K562 (cell line): Measurements from ENCODE around the gene OTOG. TPM values are rescaled to one million over a fixed set of nuclear protein-coding genes. Genes with fewer than 3 reads are reported as not detected.

Experiments used
- ATAC-seq: fragments of 200-7000 bp; cut with Tn5 transposase; 3 replicates; pipeline ENCODE4 v1.9.1; 2020; ENCODE audit warnings: moderate library complexity
- BruUV-seq: library from RNA; stranded (reverse); fragments of 400-500 nt; replicated peaks from 2 replicates; lab custom pipeline; 2021; lab: Mats Ljungman, UMichigan
- CTCF ChIA-PET: fragments of 300-600 bp; formaldehyde crosslinking; extraction: SDS; loops from one replicate; lab custom pipeline; 2021; ENCODE audit warnings: low intra/inter-chr PET ratio; lab: Yijun Ruan, JAX
- POLR2A ChIA-PET: fragments of 300-600, 350-650 bp; sonication (Branson Sonifier 250); formaldehyde crosslinking; extraction: SDS; loops from one replicate; lab custom pipeline; 2021; ENCODE audit warnings: antibody characterized with exemption, inconsistent platforms; lab: Yijun Ruan, JAX
- DNase-seq, 4 experiments: peaks; one replicate each; pipeline versions ENCODE4 v3.0.0 to v3.0.0-alpha.2; 2011 to 2018; ENCODE audit warnings: low spot score in 3 of 4, mixed read lengths in 3 of 4; ENCODE audit errors: extremely low read depth in 1 of 4
- FAIRE-seq: peaks from 2 replicates; lab custom pipeline; 2011; peaks lifted over from hg19 to GRCh38; lab: Jason Lieb, UNC
- H2AFZ ChIP-seq: 2 replicates; pipeline ENCODE4 v1.6.0; 2011; ENCODE audit warnings: low read depth, low read length, control low read depth, inconsistent platforms
- H3K27ac ChIP-seq: fragments of 200-600 bp; 3 replicates; pipeline ENCODE4 v1.8.0; 2011; ENCODE audit warnings: low read depth, mild to moderate bottlenecking, control low read depth, inconsistent platforms, low read length, moderate library complexity, mixed read lengths; ENCODE audit errors: extremely low read depth
- H3K27me3 ChIP-seq, 2 experiments: fragments of 300-600 bp in 1 of 2; 2 replicates in 1 of 2; 3 replicates in 1 of 2; pipeline versions ENCODE4 v1.6.0 to v1.8.0; 2011; ENCODE audit warnings: inconsistent platforms in 2 of 2, low read length in 2 of 2, mild to moderate bottlenecking in 1 of 2, mixed read lengths in 1 of 2, moderate library complexity in 1 of 2; ENCODE audit not compliant: control insufficient read depth in 2 of 2, insufficient read depth in 2 of 2
- H3K36me3 ChIP-seq: fragments of 300-600 bp; 3 replicates; pipeline ENCODE4 v1.8.0; 2011; ENCODE audit warnings: mild to moderate bottlenecking, low read length, inconsistent platforms; ENCODE audit not compliant: control insufficient read depth, insufficient read depth
- H3K4me1 ChIP-seq, 2 experiments: fragments of 200-600 bp in 1 of 2; replicated peaks in 1 of 2; 2 replicates in 1 of 2; 3 replicates in 1 of 2; pipeline versions ENCODE4 v1.5.1 to v1.8.0; 2011; ENCODE audit warnings: inconsistent platforms in 2 of 2, low read length in 2 of 2, mild to moderate bottlenecking in 1 of 2, mixed read lengths in 1 of 2, moderate library complexity in 1 of 2; ENCODE audit not compliant: control insufficient read depth in 2 of 2, insufficient read depth in 2 of 2
- H3K4me2 ChIP-seq: 2 replicates; pipeline ENCODE4 v1.6.1; 2011; ENCODE audit warnings: low read length, control low read depth, inconsistent platforms, mixed read lengths; ENCODE audit not compliant: insufficient read depth
- H3K4me3 ChIP-seq: fragments of 200-600 bp; sonication (generic), shearing (Covaris generic); 2 replicates; pipeline ENCODE4 v1.5.1; 2016; ENCODE audit warnings: control low read depth, inconsistent platforms
- H3K79me2 ChIP-seq: fragments of 200-600 bp; 3 replicates; pipeline ENCODE4 v1.8.0; 2011; ENCODE audit warnings: low read length, inconsistent platforms; ENCODE audit not compliant: control insufficient read depth, insufficient read depth
- H3K9ac ChIP-seq, 2 experiments: 2 replicates each; pipeline versions ENCODE4 v1.6.0 to v1.6.1; 2011; ENCODE audit warnings: low read depth in 2 of 2, low read length in 2 of 2, control low read depth in 1 of 2, inconsistent platforms in 1 of 2, mild to moderate bottlenecking in 1 of 2, mixed read lengths in 1 of 2; ENCODE audit not compliant: insufficient read depth in 1 of 2
- H3K9me1 ChIP-seq: one replicate; pipeline ENCODE4 v1.6.0; 2011; ENCODE audit warnings: inconsistent platforms, mild to moderate bottlenecking, low read length, moderate library complexity; ENCODE audit not compliant: control insufficient read depth, insufficient read depth
- H3K9me3 ChIP-seq: replicated peaks from 2 replicates; pipeline ENCODE4 v1.5.1; 2011; ENCODE audit warnings: low read depth, low read length, inconsistent platforms; ENCODE audit not compliant: control insufficient read depth, insufficient read depth
- H4K20me1 ChIP-seq: replicated peaks from 2 replicates; pipeline ENCODE4 v1.6.1; 2011; ENCODE audit warnings: low read length, inconsistent platforms, mixed read lengths; ENCODE audit not compliant: control insufficient read depth, insufficient read depth
- E2F3 ChIP-seq: fragments of 250-450 bp; sonication (Bioruptor Pico); IDR thresholded peaks from 2 replicates; pipeline ENCODE4 v1.4.0; 2020; ENCODE audit warnings: mild to moderate bottlenecking
- WGBS: fragments of 100-300 bp; shearing (Covaris generic); methylation state at CpG from one replicate; pipeline ENCODE4 v1.1.6; 2016; ENCODE audit warnings: low coverage, mixed read lengths; ENCODE audit not compliant: insufficient coverage; ENCODE audit errors: missing lambda C conversion rate; 5-methylcytosine and 5-hydroxymethylcytosine counted together
- in situ Hi-C: fragments of 300-500 bp; cut with MboI; formaldehyde crosslinking; loops from 4 replicates; pipeline ENCODE4 v1.15.0; 2018; ENCODE audit warnings: inconsistent platforms, mixed read lengths
- intact Hi-C: fragments of 100-400 bp; cut with micrococcal nuclease; formaldehyde crosslinking; loops from 2 replicates; pipeline ENCODE4 v1.14.2; 2022
- polyA plus RNA-seq, 8 experiments: library from polyadenylated mRNA; depleted of rRNA in 4 of 8; stranded (reverse) in 5 of 8; unstranded in 3 of 8; fragments of >200 nt; fragmentation: Nextera tagmentation in 2 of 8; fragmentation: Illumina TruSeq in 1 of 8; extraction: Ambion mirVana in 2 of 8; extraction: Trizol in 1 of 8; gene quantifications; 2 replicates each; pipeline versions ENCODE4 v1.2.1 to v1.2.3, GENCODE V29; 2011 to 2014; ENCODE audit warnings: inconsistent platforms in 1 of 8, missing spikeins in 1 of 8
- total RNA-seq, 7 experiments: library from RNA; depleted of rRNA in 6 of 7; stranded (reverse); fragments of >200 nt in 6 of 7; fragmentation: Illumina TruSeq in 2 of 7; extraction: Trizol in 2 of 7; gene quantifications; 2 replicates each; pipeline versions ENCODE4 v1.2.1 to v1.2.3, GENCODE V29; 2011 to 2021; ENCODE audit warnings: low replicate concordance in 1 of 7
- TF ChIP-seq, protein P1 (sequence below): fragments of 450-650 bp; formaldehyde crosslinking; IDR thresholded peaks from 2 replicates; pipeline ENCODE4 v1.4.0; 2020; ENCODE audit warnings: mild to moderate bottlenecking, mixed read lengths

OTOG gene
- total and polyA plus RNA-seq, 9 of the 15 experiments (the other 6 are each of a cell fraction or from before 2014, with no cell fraction given), result not detected

DNA sequence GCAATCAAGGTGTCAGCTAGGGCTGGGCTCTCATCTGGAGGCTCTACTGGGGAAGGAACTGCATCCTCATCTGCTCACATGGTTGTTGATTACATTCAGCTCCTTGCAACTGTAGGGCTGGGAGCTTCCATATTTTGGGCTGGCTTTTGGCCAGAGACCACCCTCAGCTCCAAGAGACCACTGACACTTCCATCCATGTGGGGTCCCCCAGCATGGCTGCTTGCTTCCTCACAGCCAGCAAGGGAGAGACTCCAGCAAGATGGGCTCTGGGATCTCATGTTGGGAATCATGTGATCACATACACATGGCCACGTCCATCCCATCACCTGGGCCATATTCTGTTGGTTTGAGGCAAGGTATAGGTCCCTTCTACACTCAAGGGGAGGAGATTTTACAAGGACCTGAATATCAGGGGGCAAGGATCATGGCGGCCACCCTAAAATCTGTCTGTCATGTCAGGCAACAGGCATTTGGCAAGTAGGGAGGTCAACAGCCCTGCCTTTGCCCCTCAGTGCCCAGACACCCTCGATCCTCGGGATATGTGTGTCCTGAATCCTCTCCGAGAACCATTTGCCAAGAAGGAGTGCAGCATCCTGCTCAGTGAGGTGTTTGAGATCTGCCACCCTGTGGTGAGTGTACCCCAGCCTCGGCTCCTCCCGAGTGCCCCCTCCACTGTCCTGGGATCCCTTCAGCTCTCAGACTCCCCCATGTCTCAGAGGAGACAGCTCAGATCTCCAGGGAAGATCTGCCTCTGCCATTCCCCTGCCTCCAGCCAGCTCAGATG is 48.7 kb downstream of the OTOG start:
- no peak overlapping the region for H3K4me3 ChIP-seq
- H3K27me3 ChIP-seq, result peaks cover 0 to 17% of the 10 kb centered on the region in 2 experiments; a peak in 3 of 5 replicates
- H3K4me1 ChIP-seq, result no peaks in the 10 kb centered on the region
- no TSS peak for BruUV-seq
- H3K9me3 ChIP-seq, result no peaks in the 10 kb centered on the region
- ATAC-seq (no peak), FAIRE-seq (no peak), DNase-seq (no peak)
- intact Hi-C loops, result no loop called here
- ChIA-PET CTCF (no interaction called here), POLR2A (interaction anchor here (0.7 to 0.8 kb wide), 2 partner anchors 14 to 29 kb away, joined by 3 read pairs; no protein-coding TSS in a partner anchor)
- no peaks in the 10 kb centered on the region for H3K79me2 ChIP-seq
- no peak overlapping the region for H3K9ac ChIP-seq
- no peaks in the 10 kb centered on the region for H3K9me1 ChIP-seq
- in situ Hi-C loops, result loop anchor here (5.0 kb wide), 1 partner anchor 382 kb away; no protein-coding TSS in a partner anchor
- H3K36me3 ChIP-seq, result no peaks in the 10 kb centered on the region
- no peak overlapping the region for H3K4me2 ChIP-seq
- no peak overlapping the region for H2AFZ ChIP-seq
- peaks cover 7% of the 10 kb centered on the region; the same call in 1 of the 2 replicates for H4K20me1 ChIP-seq
- 0% methylated on average over 7 of the region's 7 CpGs for WGBS
- no peak overlapping the region for H3K27ac ChIP-seq
- no peak for TF ChIP-seq E2F3 (CRISPR knock-in tag)
- TF ChIP-seq, protein P1, sequence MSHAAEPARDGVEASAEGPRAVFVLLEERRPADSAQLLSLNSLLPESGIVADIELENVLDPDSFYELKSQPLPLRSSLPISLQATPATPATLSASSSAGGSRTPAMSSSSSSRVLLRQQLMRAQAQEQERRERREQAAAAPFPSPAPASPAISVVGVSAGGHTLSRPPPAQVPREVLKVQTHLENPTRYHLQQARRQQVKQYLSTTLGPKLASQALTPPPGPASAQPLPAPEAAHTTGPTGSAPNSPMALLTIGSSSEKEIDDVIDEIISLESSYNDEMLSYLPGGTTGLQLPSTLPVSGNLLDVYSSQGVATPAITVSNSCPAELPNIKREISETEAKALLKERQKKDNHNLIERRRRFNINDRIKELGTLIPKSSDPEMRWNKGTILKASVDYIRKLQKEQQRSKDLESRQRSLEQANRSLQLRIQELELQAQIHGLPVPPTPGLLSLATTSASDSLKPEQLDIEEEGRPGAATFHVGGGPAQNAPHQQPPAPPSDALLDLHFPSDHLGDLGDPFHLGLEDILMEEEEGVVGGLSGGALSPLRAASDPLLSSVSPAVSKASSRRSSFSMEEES (CRISPR knock-in tag), result peak; percentile 36
